ENCODE results near the gene ZXDC. TPM values are rescaled to one million over a fixed set of nuclear protein-coding genes. Genes with fewer than 3 reads are reported as not detected.

Gene ZXDC
- total RNA-seq, 1 donor from 2014 or later, result 29.0 TPM

GRCh38 chr3:126516936-126517290 lies 41.2 kb upstream of the ZXDC start:
- Mint-ChIP-seq H3K27ac (no peak overlapping the region), H3K36me3 (no peaks in the 10 kb centered on the region), H3K4me3 (no peak overlapping the region), H3K4me1 (ENCODE audit: unreplicated experiment) (no peaks in the 10 kb centered on the region), H3K27me3 (peaks cover 11% of the 10 kb centered on the region), H3K9me3 (no peaks in the 10 kb centered on the region)
- TF ChIP-seq CTCF (conservative IDR thresholded peaks at IDR 0.05), result no peak
- DNase-seq (ENCODE audit: extremely low spot score, unreplicated experiment), result no peak

GRCh38 chr3:126516152-126516935 lies 40.7 kb upstream of the ZXDC start:
- Mint-ChIP-seq H3K9me3 (no peaks in the 10 kb centered on the region), H3K4me1 (ENCODE audit: unreplicated experiment) (no peaks in the 10 kb centered on the region), H3K36me3 (no peaks in the 10 kb centered on the region), H3K4me3 (no peak overlapping the region), H3K27ac (no peak overlapping the region), H3K27me3 (peaks cover 10% of the 10 kb centered on the region)
- no peak for TF ChIP-seq CTCF (conservative IDR thresholded peaks at IDR 0.05)
- no peak for DNase-seq (ENCODE audit: extremely low spot score, unreplicated experiment)

GRCh38 chr3:126515066-126515706 lies 39.5 kb upstream of the ZXDC start:
- Mint-ChIP-seq H3K4me1 (ENCODE audit: unreplicated experiment) (no peaks in the 10 kb centered on the region), H3K4me3 (no peak overlapping the region), H3K9me3 (no peaks in the 10 kb centered on the region), H3K27ac (no peak overlapping the region), H3K36me3 (no peaks in the 10 kb centered on the region), H3K27me3 (peaks cover 7% of the 10 kb centered on the region)
- no peak for TF ChIP-seq CTCF (conservative IDR thresholded peaks at IDR 0.05)
- no peak for DNase-seq (ENCODE audit: extremely low spot score, unreplicated experiment)

- H3K27me3 Mint-ChIP-seq, result peaks cover 6% of the 10 kb centered on the region
- no peak for TF ChIP-seq CTCF (conservative IDR thresholded peaks at IDR 0.05)
- H3K36me3 Mint-ChIP-seq, result no peaks in the 10 kb centered on the region
- H3K27ac Mint-ChIP-seq, result no peak overlapping the region
- no peaks in the 10 kb centered on the region for H3K9me3 Mint-ChIP-seq
- no peak for DNase-seq (ENCODE audit: extremely low spot score, unreplicated experiment)
- no peaks in the 10 kb centered on the region for H3K4me1 Mint-ChIP-seq (ENCODE audit: unreplicated experiment)
- H3K4me3 Mint-ChIP-seq, result no peak overlapping the region
Measured at GRCh38 chr3:126514161-126514560, 38.5 kb upstream of the ZXDC start.

DNA sequence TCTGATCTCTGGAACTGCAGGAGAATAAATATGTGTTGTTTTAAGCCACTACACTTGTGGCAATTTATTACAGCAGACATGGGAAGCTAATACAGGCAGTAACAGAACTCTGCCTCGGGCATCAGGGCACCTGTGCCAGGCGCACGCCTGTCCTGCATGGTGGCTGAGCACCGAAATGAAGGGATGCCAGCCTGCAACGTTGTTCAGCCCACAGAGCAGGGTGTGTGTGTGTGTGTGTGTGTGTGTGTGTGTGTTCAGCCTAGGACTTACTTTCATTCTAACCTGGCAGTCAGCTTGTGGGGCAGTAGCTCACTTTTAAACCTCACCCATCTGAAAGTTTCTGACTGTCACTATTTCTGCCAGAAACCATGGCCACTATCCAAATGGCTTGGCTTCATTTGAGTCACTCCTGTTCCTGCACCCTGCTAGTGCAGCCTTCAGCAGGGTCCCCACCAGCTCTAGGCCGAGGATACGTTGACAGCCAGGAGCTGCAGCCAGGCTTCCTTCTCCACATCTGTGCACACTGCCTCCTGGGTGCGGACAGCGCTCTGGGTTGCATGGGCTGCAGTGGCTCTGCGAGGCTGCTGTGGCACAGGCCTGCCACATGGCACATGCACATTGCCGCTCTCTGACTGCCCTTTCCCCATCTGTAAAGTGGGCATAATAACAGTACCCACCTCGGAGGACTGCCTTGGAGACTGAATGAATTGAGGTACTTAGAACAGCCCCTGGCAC lies 37.4 kb upstream of the ZXDC start:
- DNase-seq (ENCODE audit: extremely low spot score, unreplicated experiment), result no peak
- H3K36me3 Mint-ChIP-seq, result no peaks in the 10 kb centered on the region
- no peaks in the 10 kb centered on the region for H3K9me3 Mint-ChIP-seq
- no peak overlapping the region for H3K27ac Mint-ChIP-seq
- no peak for TF ChIP-seq CTCF (conservative IDR thresholded peaks at IDR 0.05)
- H3K4me3 Mint-ChIP-seq, result no peak overlapping the region
- no peaks in the 10 kb centered on the region for H3K4me1 Mint-ChIP-seq (ENCODE audit: unreplicated experiment)
- peaks cover 6% of the 10 kb centered on the region for H3K27me3 Mint-ChIP-seq
